IMR-90 (cell line): ENCODE data around the gene BROX.
"Not testable (repeated sequence)": the region's sequence is repeated elsewhere in the genome, so short reads cannot be mapped to it uniquely, and the experiment has no call there.

Source experiments
- CEBPB ChIP-seq: IDR thresholded peaks from 2 replicates; pipeline ENCODE4 v1.6.1; 2012; ENCODE audit warnings: low read depth, low read length, improper control_type of control experiment
- CTCF ChIP-seq: conservative IDR thresholded peaks from 2 replicates; pipeline ENCODE4 v1.5.1; 2012; ENCODE audit warnings: mild to moderate bottlenecking, low read depth, low read length, improper control_type of control experiment
- FOS ChIP-seq: fragments of 150-350 bp; IDR thresholded peaks from 2 replicates; pipeline ENCODE4 v1.6.1; 2016; ENCODE audit warnings: low read depth, low read length
- POLR2A ChIP-seq: IDR thresholded peaks from 2 replicates; pipeline ENCODE4 v1.6.1; 2012; ENCODE audit warnings: mild to moderate bottlenecking, low read depth, low read length
- RAD21 ChIP-seq: IDR thresholded peaks from 2 replicates; pipeline ENCODE4 v1.6.1; 2012; ENCODE audit warnings: low read length, improper control_type of control experiment
- RCOR1 ChIP-seq: IDR thresholded peaks from 2 replicates; pipeline ENCODE4 v1.6.1; 2012; ENCODE audit warnings: mild to moderate bottlenecking, low read length, improper control_type of control experiment; ENCODE audit not compliant: insufficient replicate concordance
- RFX5 ChIP-seq: IDR thresholded peaks from 2 replicates; pipeline ENCODE4 v1.8.0; 2012; ENCODE audit warnings: low read depth, mild to moderate bottlenecking, low read length, moderate library complexity
- SMC3 ChIP-seq: fragments of 150-350 bp; IDR thresholded peaks from 2 replicates; pipeline ENCODE4 v1.6.1; 2016; ENCODE audit warnings: low read depth, mild to moderate bottlenecking, antibody characterized with exemption, low read length, moderate library complexity
- USF2 ChIP-seq: fragments of 150-350 bp; IDR thresholded peaks from 2 replicates; pipeline ENCODE4 v1.6.1; 2017; ENCODE audit warnings: mild to moderate bottlenecking, antibody characterized with exemption, low read length, low read depth

- not testable (repeated sequence) for TF ChIP-seq CTCF, POLR2A, RAD21, RFX5, FOS, SMC3, RCOR1, USF2, CEBPB
These were observed 44.2 kb upstream of the BROX start for GRCh38 chr1:222668184-222668583.
